ENCODE measurements around the gene DRAM1.

DRAM1 gene

DNA sequence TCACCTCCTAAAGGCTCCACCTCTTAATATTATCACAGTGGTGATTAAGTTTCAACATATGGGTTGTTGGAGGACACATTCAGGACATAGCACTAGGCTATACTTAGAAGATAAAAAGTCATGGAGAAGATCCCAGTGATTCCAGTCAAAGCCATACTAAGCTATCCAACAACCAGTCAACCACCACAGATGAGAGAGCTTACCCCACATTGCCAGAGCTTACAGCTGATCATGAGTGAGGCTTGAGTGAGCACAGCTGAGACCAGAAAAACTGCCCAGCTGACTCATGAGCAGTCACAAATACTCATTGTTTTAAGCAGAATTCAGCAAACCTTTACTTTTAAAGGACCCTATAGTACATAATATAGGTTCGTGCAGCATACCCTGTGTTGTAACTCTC lies 85.1 kb downstream of the DRAM1 start:
- H3K9me3 ChIP-seq (ENCODE audit: control insufficient read depth, low read length): peaks cover 3% of the 10 kb centered on the region
- H3K36me3 ChIP-seq (ENCODE audit: control insufficient read depth, insufficient read depth, low read length): no peaks in the 10 kb centered on the region
- no peaks in the 10 kb centered on the region for H3K4me1 ChIP-seq (ENCODE audit: control insufficient read depth, insufficient read depth, low read length, poor library complexity, severe bottlenecking)
- WGBS, 2 experiments (ENCODE audit: insufficient coverage in 2 of 2): no CpG with 5 or more reads among the region's 1 CpG
- H3K27ac ChIP-seq (ENCODE audit: low read depth, low read length, severe bottlenecking): no peak overlapping the region
- no peak overlapping the region for H3K4me3 ChIP-seq (ENCODE audit: extremely low read depth, insufficient read depth, low read length, poor library complexity, severe bottlenecking)

DNA sequence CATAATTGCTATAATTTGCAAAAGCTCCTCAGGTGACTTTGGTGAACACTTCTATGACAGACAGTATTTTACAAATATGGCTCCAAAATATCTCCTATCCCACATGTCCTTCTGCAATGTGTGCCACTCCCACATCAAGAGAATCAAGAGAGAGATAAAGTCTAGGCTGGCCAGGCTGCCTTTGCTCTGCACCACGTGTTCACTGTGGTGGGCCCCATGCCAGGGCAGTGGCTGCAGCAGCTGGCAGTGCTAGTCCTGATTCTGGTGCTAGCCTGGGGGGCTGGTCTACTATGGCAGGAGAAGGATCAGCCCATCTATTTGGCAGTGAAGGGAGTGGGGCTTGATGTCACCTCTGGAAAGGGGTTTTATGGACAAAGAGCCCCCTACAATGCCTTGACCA lies 86.3 kb downstream of the DRAM1 start:
- WGBS, 2 experiments (ENCODE audit: insufficient coverage in 2 of 2): 80% methylated on average over 1 of the region's 1 CpG
- H3K36me3 ChIP-seq (ENCODE audit: control insufficient read depth, insufficient read depth, low read length): no peaks in the 10 kb centered on the region
- H3K4me1 ChIP-seq (ENCODE audit: control insufficient read depth, insufficient read depth, low read length, poor library complexity, severe bottlenecking): no peaks in the 10 kb centered on the region
- no peak overlapping the region for H3K27ac ChIP-seq (ENCODE audit: low read depth, low read length, severe bottlenecking)
- H3K9me3 ChIP-seq (ENCODE audit: control insufficient read depth, low read length): peaks cover 3% of the 10 kb centered on the region
- H3K4me3 ChIP-seq (ENCODE audit: extremely low read depth, insufficient read depth, low read length, poor library complexity, severe bottlenecking): no peak overlapping the region

DNA sequence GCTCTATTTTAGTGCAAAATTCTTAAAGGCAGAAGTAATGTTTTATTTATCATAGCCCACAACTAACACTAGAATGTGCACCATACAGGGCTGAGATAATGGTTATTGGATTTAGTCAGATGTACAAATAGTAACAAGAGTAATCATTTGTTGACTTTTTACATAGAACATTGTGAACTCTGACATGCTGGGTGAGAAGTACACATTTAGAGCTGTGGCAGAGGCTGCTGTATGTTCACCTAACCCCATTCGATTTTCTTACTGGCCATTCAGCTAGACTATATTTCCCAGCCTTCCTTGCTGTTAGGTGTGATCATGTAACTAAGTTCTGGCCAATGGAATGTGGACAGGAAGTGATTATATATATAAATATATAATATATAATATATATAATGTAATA lies 89.1 kb downstream of the DRAM1 start:
- no peaks in the 10 kb centered on the region for H3K36me3 ChIP-seq (ENCODE audit: control insufficient read depth, insufficient read depth, low read length)
- no peaks in the 10 kb centered on the region for H3K4me1 ChIP-seq (ENCODE audit: control insufficient read depth, insufficient read depth, low read length, poor library complexity, severe bottlenecking)
- H3K4me3 ChIP-seq (ENCODE audit: extremely low read depth, insufficient read depth, low read length, poor library complexity, severe bottlenecking): no peak overlapping the region
- WGBS, 2 experiments (ENCODE audit: insufficient coverage in 2 of 2): no CpG with 5 or more reads among the region's 1 CpG
- H3K27ac ChIP-seq (ENCODE audit: low read depth, low read length, severe bottlenecking): no peak overlapping the region
- H3K9me3 ChIP-seq (ENCODE audit: control insufficient read depth, low read length): no peaks in the 10 kb centered on the region

DNA sequence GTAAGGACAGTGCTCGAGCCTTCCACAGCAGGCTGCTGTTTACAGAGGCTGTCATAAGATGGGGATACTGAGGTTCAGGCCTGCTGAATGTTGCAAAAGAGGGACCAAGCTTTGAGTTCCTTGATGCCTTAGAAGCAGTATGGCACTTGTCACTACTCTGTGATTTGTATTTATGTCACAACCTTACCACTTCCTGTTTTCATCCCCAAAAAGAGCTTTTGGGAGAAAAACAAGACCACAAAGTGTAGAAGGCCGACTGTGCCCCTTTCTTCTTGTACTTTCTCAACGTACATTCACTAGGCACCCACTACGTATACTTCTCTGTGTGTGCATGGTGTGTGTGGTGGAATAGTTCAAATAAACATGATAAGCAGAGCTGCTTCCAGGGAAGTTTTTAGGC lies 90.1 kb downstream of the DRAM1 start:
- Histone ChIP-seq H3K27ac (ENCODE audit: low read depth, low read length, severe bottlenecking) (no peak overlapping the region), H3K4me1 (ENCODE audit: control insufficient read depth, insufficient read depth, low read length, poor library complexity, severe bottlenecking) (no peaks in the 10 kb centered on the region), H3K4me3 (ENCODE audit: extremely low read depth, insufficient read depth, low read length, poor library complexity, severe bottlenecking) (no peak overlapping the region), H3K36me3 (ENCODE audit: control insufficient read depth, insufficient read depth, low read length) (no peaks in the 10 kb centered on the region), H3K9me3 (ENCODE audit: control insufficient read depth, low read length) (no peaks in the 10 kb centered on the region)
- 75 to 100% methylated on average over 1 of the region's 4 CpGs for WGBS, 2 experiments (ENCODE audit: insufficient coverage in 2 of 2)

DNA sequence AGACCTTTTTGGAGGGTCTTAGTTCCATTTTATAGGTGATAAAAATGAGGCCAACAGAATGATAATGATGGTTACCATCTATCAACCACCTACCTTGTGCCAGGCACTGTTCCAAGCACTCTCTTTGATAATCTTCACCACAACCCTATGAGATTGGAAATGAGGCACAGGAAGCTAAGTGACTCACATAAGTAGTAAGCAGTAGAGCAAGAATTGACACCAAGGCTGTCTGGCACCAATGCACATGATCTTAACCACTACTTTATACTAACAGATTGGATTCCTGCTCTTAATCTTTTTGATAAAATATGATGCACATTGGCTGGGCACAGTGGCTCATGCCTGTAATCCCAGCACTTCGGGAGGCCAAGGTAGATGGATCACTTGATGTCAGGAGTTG lies 91.4 kb downstream of the DRAM1 start:
- no peaks in the 10 kb centered on the region for H3K4me1 ChIP-seq (ENCODE audit: control insufficient read depth, insufficient read depth, low read length, poor library complexity, severe bottlenecking)
- H3K9me3 ChIP-seq (ENCODE audit: control insufficient read depth, low read length): no peaks in the 10 kb centered on the region
- WGBS, 2 experiments (ENCODE audit: insufficient coverage in 2 of 2): 100% methylated on average over 1 of the region's 1 CpG; no CpG with 5 or more reads in 1 of the 2 experiments
- no peaks in the 10 kb centered on the region for H3K36me3 ChIP-seq (ENCODE audit: control insufficient read depth, insufficient read depth, low read length)
- H3K27ac ChIP-seq (ENCODE audit: low read depth, low read length, severe bottlenecking): no peak overlapping the region
- H3K4me3 ChIP-seq (ENCODE audit: extremely low read depth, insufficient read depth, low read length, poor library complexity, severe bottlenecking): no peak overlapping the region
